ENCODE measurements around the gene PCDHA6.
"Not testable (repeated sequence)": the region's sequence is repeated elsewhere in the genome, so short reads cannot be mapped to it uniquely, and the experiment has no call there.

The PCDHA6 gene

DNA sequence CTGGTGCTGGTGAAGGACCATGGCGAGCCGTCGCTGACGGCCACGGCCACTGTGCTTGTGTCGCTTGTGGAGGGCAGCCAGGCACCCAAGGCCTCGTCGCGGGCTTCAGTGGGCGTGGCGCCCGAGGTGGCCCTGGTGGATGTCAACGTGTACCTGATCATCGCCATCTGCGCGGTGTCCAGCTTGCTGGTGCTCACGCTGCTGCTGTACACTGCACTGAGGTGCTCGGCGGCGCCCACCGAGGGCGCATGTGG, 30.2 kb downstream of the PCDHA6 start:
- DNase-seq = no peak

- no peak for DNase-seq
These were observed 34.9 kb downstream of the PCDHA6 start for GRCh38 chr5:140862441-140863295.

DNA sequence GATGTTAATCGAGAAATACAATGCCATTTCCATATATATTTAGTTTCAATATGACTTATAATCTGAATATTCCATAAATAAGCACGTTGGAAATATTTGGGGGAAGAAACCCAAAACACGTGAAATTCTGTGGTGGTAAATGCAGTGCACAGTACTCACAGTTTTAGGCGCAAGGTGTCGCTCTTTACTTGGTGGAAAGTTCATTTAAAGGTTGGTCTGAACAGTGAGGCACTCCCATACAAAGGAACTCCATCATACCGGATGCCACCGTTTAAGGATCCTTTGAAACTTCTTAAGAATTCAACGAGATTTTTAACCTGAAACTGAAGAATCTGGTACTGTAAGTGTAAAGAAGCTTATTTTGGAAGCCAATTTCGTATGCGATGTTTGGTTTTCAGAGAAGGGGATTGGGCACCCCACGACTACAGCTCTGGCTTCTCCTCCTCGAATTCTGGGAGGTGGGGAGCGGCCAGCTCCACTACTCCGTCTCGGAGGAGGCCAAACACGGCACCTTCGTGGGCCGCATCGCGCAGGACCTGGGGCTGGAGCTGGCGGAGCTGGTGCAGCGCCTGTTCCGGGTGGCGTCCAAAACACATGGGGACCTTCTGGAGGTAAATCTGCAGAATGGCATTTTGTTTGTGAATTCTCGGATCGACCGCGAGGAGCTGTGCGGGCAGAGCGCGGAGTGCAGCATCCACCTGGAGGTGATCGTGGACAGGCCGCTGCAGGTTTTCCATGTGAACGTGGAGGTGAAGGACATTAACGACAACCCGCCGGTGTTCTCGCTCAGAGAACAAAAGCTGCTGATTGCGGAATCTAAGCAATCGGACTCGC, 41.2 kb downstream of the PCDHA6 start, which contains the start of gene PCDHA11:
Gene PCDHA11, plus strand, starts transcription at position 237 of the 834 bp plus-strand sequence. Its CDS starts 147 bp downstream, at position 384.
- DNase-seq = no peak

DNA sequence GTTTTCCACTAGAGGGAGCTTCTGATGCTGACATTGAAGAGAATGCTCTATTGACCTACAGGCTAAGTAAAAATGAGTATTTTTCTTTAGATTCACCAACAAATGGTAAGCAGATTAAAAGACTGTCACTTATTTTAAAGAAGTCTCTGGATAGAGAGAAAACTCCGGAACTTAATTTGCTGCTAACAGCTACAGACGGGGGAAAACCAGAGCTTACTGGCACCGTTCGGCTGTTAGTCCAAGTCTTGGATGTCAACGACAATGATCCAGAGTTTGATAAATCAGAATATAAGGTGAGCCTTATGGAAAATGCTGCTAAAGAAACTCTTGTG, 41.8 kb downstream of the PCDHA6 start:
- DNase-seq = no peak

DNA sequence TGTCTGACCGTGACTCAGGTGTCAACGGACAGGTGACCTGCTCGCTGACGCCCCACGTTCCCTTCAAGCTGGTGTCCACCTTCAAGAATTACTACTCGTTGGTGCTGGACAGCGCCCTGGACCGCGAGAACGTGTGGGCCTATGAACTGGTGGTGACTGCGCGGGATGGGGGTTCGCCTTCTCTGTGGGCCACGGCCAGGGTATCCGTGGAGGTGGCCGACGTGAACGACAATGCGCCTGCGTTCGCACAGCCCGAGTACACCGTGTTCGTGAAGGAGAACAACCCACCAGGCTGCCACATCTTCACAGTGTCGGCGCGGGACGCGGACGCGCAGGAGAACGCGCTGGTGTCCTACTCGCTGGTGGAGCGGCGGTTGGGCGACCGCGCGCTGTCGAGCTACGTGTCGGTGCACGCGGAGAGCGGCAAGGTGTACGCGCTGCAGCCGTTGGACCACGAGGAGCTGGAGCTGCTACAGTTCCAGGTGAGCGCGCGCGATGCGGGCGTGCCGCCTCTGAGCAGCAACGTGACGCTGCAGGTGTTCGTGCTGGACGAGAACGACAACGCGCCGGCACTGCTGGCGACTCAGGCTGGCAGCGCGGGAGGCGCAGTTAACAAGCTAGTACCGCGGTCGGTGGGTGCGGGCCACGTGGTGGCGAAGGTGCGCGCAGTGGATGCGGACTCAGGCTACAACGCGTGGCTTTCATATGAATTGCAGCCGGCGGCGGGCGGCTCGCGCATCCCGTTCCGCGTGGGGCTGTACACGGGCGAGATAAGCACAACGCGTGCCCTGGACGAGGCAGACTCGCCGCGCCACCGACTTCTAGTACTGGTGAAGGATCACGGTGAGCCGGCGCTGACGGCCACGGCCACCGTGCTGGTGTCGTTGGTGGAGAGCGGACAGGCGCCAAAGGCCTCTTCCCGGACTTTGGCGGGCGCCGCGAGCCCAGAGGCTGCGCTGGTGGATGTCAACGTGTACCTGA, 42.8 kb downstream of the PCDHA6 start:
- DNase-seq = no peak

GRCh38 chr5:140875085-140876065, 47.6 kb downstream of the PCDHA6 start, which contains the start of gene PCDHA12:
TSS of gene PCDHA12 (plus strand) at chr5:140875308. CDS start at chr5:140875473, 165 bp downstream.
- no peak for DNase-seq

DNA sequence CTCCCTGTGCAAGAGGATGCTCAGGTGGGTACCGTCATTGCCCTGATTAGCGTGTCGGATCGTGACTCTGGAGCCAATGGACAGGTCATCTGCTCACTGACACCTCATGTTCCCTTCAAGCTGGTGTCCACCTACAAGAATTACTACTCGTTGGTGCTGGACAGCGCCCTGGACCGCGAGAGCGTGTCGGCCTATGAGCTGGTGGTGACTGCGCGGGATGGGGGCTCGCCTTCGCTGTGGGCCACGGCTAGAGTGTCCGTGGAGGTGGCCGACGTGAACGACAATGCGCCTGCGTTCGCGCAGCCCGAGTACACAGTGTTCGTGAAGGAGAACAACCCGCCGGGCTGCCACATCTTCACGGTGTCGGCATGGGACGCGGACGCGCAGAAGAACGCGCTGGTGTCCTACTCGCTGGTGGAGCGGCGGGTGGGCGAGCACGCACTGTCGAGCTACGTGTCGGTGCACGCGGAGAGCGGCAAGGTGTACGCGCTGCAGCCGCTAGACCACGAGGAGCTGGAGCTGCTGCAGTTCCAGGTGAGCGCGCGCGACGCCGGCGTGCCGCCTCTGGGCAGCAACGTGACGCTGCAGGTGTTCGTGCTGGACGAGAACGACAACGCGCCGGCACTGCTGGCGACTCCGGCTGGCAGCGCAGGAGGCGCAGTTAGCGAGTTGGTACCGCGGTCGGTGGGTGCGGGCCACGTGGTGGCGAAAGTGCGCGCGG, 48.9 kb downstream of the PCDHA6 start:
- DNase-seq = not testable (repeated sequence)

- DNase-seq = no peak
These were observed 49.5 kb downstream of the PCDHA6 start for GRCh38 chr5:140877262-140877581.
